GM21390 (cell line): Measurements from ENCODE around the gene ANKRD34A.

Experiments used
- ATAC-seq: cut with Tn5 transposase; IDR thresholded peaks from one replicate; pipeline ENCODE4 v1.9.1; 2021; ENCODE audit not compliant: unreplicated experiment

Gene ANKRD34A

DNA sequence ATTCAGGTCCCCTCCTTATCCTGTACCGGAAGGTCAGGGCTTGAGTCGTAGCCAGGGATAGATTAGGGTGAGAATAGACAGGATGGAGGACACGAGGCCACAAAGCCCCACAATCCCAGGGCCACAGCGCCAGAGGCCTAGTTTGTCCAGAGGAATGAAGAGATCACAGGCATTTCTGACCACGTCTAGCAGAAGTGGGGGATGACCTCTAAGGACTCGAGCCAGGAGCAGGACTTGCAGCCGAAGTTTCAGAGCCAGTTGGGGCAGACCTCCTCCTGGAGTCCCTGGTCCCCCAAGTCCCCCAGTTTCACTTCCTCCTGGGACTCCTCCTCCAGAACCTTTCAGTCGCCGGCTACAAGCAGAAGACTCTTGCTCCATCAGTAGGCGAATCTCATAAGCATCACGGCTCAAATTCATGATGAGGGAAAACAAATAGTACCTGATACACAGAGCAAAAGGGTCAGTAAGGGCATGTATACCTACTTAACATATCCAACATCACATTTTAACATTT lies 52.2 kb downstream of the ANKRD34A start:
- ATAC-seq, result no peak
